Stimulated activated CD8-positive, alpha-beta memory T cell treated with anti-CD3 and anti-CD28 coated beads, Interleukin-15, amount 100 ng/mL, for 48 hours (primary cell): ENCODE results near the gene PAFAH1B1.
A peak's percentile ranks its signal among the peaks of the same experiment; 100 is the strongest.

Experiments
- DNase-seq, 2 donors: peaks; one replicate each; pipeline ENCODE4 v3.0.0-alpha.2; 2020; ENCODE audit warnings: low read depth in 2 of 2

Gene PAFAH1B1

DNA sequence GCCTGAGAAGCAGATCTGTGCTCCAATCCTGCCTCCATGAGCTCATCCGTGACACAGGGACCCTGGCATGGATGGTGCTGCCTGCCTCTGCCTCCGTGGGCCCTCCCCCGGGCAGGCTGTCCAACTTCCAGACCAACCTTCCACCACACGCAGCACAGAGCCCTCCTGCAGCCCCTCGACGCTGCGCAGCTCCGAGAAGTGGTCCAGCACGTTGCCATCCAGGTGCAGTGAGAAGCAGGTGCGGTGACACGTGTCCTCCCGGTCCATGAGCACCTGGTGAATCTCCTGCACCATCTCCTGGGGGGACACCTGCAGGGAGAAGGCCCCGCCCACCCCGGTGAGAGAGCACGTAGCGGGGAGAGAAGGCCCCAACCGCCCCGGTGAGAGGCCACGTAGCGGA is 109.7 kb downstream of the PAFAH1B1 start:
- no peak for DNase-seq

DNA sequence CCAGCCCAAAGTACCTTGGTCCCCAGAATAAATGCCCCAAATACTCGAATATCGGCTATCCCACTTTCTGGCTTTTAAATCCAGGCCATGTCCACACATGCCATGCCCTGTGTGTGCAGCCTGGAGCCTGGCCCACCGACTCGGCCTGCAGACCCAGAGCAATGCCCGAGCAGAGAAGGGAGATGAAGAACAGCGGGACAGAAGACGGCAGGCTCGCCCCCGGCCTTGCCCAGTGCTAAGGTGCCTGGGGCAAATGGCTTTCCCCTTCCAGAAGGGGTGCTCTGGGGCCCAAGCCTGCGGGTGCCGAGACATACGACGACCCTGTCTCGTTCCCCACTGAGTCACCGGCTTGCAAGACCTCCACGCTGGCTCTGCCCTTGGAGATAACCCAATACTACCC is 110.2 kb downstream of the PAFAH1B1 start:
- DNase-seq, result no peak

DNA sequence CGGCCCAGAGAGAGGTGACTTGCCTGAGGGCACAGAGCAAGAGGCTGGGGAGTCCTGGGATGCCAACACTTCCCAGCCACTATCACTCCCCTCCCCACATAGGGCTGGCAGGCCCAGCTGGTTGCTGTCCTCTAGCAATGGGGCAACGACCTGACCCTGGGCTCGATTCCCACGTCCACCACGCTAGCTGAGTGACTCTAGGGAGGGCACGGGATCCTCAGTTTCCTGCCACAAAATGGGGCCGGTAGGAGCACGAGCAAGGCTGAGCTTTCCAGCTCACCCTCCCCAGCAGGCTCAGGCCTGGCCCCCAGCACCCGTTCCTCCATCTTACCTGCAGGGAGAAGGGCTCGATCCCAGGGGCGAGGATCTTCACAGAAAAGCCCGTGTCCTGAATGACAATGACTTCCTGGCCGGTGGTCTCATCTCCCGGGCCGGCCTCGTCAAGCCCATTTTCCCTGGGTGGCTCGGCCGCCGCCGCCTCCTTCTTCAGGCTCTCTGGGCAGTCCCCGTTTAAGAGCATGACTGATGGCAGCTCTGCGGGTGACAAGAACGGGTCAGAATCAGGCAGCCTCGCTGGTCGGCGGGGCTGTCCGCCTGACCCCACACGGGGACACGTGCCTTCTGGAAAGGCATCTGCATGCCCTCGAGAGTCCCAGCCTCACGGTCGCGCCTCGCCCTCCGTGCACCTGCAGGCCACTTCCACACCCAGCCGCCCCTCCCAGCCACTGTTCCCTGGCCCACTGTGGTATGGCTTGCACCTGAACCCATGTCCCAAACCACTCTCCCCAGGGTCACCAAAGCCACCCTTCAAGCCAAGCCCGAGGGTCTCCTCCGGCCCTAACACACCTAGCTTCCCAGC is 110.8 kb downstream of the PAFAH1B1 start:
- DNase-seq, result no peak

DNA sequence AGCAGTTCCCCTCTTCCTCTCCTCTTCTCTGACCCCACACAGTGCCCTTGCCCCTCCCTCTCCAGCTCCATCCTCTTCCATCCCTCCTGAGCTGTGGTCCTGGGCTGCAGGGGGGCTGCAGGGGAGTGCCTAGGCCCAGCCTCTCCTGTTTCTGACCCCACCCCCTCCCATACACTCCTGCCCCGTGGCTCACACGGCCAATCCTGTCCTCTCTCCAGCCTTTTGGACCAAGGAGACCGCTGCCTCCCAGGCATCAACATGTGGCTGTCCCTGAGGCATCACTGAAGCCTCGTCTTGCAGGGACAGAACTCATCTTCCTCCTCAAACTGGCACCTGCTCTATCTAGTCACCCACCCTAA is 111.4 kb downstream of the PAFAH1B1 start:
- no peak for DNase-seq

DNA sequence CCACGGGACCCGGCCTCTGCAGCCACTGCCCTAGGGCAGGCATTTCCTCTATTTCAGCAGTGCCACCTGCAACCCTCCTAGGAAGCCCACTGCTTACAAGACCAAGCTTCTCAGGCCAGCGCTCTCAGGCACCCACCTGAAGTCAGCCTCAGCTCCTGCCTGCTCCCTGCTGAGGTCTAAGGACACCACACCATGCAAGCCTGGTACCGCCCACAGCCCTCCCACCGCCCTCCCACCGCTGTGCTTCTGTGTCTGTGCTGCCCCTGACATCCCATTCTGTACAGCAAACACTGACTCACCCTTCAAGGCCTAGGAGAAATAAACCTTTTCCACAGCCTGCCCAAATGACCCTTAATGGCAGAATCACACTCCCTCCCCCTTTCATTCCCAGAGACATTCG is 111.8 kb downstream of the PAFAH1B1 start:
- DNase-seq, result no peak

- no peak for DNase-seq
Observed at GRCh38 chr17:2705888-2706795, 112.7 kb downstream of the PAFAH1B1 start.

- no peak for DNase-seq
Observed at GRCh38 chr17:2706911-2707510, 113.6 kb downstream of the PAFAH1B1 start.

GRCh38 chr17:2707721-2708584 is 114.5 kb downstream of the PAFAH1B1 start:
- DNase-seq, result no peak

GRCh38 chr17:2708585-2709182 is 115.2 kb downstream of the PAFAH1B1 start:
- DNase-seq, result no peak

DNA sequence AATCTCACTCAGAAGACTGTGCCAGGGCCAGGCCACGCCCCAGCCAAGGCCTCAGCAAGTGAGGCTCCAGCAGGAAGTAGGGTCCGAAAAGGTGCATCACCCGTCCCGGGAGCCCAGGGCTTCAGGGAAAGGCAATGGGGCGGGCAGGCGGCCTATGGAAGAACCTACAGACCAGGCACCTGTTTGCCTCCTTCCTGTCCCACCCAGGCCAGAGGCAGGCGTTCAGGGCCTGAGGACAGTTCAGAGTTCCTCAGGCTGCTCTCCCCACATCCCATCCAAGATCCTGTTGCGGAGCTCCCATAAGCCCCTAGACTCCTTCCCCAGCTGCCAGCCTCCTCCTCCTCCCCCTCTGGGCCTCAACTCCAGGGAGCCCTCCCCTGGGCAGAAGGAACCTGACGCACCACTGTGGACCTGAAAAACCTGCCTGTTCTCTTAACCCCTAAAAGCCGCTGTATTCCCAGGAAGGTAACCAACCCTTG is 115.8 kb downstream of the PAFAH1B1 start:
- no peak for DNase-seq

- no peak for DNase-seq
Observed at GRCh38 chr17:2710071-2710802, 116.8 kb downstream of the PAFAH1B1 start.

DNA sequence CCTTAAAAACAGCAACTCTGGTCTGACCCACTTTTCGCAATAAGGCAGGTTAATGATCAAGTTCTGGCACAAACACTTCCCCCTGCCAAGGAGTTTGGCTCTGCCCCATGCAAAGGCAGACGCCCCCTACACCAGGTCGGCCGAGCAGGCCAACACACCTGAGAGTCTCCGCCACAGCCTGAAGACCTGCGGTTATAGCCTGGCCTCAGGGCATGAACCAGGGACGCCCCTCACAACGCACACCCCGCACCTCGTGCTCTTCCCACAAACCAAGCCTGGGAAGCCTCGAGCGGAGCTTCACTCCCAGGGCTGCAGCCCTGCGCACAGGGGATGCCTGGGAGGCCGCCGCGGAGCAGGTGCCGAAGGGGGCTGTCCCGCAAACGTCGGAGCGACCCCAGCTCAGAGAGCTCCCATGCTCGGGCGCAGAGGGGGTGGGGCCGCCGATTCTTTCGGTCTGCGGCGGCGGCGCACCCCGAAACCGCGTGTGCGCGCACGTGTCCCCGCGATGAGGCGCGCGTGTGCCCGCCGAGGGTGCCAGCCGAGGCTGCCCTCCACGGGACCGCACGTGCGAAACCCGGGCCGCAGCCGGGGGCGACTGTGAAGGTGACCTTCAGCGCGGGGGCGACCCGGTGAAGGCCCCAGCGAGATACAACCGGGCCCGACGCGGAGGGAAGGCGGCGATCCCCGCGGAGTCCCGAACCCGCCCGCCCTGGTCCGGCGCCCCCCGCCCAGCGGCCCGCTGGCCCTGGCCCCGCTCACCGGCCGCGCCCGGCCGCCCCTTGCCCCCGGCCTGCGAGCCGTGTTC is 117.6 kb downstream of the PAFAH1B1 start:
- DNase-seq, result no peak

DNA sequence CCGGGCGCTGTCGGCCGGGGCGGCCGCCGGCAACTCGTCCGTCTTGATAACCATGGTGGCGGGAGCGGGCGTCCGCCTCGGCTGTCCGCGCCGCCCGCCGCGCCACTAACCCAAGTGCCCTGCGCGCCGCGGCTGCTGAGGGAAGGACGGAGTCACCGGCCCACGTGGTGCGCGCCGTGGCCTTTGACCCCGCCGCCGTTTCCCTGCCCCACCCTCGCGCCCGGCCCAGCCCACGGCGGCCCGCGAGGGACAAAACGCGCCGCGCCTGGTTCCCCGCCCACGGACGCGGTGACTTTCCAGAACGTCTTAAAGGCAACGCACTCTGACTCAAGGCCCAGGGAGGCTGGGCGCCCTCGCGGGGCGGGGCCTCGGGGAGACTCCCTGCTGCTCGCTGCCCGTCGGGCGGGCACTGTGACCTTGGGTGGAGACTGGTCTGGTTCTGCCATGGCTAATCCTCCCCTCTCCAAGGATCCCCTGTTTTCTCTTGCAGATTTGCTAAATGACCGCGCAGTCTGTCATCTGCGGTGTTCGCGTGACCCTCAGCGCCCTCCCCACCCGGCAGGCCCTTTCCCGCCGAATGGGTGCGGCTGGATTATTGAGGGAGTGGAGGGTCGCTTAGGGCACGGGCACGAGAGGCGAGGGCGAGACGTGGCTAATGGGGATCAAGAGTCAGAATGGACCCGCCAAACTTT is 118.3 kb downstream of the PAFAH1B1 start, which contains the start of gene CLUH:
Gene CLUH, minus strand, starts transcription at position 157 of the 692 bp plus-strand sequence. Its CDS starts 103 bp downstream, at position 54.
- DNase-seq, result peak; percentile 95 to 96

GRCh38 chr17:2712300-2713043 is 119.0 kb downstream of the PAFAH1B1 start:
- DNase-seq, result no peak

DNA sequence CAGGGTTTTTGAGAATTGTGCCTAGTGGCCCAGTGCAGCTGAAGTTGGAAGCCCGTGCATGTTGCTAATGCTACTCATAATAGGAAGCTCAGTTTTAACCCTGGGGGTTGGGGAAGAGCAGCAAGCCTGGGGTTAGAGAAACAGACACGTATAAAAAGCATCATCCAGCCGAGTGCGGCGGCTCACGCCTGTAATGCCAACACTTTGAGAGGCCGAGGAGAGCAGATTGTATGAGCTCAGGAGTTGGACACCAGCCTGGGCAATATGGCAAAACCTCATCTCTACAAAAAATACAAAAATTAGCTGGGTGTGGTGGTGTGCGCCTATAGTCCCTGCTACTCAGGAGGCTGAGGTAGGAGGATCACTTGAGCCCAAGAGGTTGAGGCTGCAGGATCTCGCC is 120.4 kb downstream of the PAFAH1B1 start:
- DNase-seq, result no peak

DNA sequence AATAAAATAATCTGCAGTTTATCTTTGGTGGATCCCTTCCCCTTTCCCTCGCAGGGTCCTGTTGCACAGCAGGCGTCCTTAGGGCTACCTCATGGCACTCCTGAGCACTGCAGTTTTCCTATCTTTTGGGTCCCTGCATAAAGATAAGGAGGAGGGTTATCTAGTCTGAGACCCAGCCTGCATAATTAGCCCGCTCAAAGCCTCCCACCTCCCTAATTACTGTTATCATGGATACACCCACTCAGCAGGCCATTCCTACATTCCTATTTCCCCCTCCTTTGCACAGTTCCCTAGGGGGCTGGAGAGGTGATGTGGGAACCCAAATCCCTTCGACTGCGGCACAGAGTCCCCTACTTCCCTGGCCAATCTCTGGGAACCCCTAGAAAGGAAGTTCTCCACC is 123.2 kb downstream of the PAFAH1B1 start:
- DNase-seq, result no peak

DNA sequence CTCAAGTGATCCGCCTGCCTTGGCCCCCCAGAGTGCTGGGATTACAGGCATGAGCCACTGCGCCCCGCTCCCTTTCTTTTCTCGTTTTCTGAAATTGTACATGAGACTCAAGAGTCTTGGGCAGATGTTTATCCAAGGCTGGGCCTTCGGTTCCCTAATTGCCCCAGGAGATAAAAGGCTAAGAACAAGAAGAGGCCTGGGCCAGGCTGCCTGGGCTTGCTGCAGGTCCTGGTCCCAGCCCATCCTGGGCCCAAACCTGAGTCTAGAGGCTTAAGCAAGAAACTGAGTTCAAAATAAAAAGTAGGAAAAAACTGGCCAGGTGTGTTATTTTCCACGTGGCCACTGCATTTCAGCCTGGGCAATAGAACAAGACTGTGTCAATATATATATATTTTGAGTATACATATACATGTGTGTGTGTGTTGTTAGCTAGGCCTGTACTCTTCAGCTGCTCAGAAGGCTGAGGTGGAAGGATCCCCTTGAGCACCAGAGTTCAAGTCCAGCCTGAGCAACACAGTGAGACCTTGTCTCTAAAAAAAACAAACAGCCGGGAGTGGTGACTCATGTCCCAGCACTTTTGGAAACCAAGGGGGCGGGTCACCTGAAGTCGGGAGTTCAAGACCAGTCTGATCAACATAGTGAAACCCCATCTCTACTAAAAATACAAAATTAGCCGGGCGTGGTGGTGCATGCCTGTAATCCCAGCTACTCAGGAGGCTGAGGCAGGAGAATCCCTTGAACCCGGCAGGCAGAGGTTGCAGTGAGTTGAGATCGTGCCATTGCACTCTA is 124.9 kb downstream of the PAFAH1B1 start:
- DNase-seq, result no peak
